ENCODE measurements around the gene VN1R4. TPM values are rescaled to one million over a fixed set of nuclear protein-coding genes. Genes with fewer than 3 reads are reported as not detected.
"Not testable (repeated sequence)": the region's sequence is repeated elsewhere in the genome, so short reads cannot be mapped to it uniquely, and the experiment has no call there.

VN1R4 gene
- not detected for total RNA-seq

DNA sequence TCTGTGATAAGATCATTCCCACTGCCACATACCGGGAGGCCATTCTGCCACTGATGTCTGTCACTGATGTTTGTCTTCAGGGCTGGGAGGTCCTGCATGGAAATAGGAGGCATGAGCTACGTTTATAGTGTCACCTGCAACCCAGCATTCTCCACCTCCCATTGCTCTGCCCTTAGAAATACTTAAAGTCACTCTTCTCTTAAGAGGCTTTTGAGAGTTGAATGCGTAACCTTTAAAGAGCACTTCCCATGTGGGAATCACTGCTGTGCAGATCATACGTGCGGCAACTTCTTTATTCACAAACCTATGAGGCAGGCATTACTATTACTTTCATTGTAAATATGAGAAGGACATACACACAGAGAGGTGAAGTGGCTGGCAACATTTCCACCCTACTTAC, at the start of gene VN1R4:
Gene VN1R4, minus strand, starts transcription at position 101 of the 400 bp plus-strand sequence. Its CDS starts 58 bp downstream, at position 43.
- H3K27ac Mint-ChIP-seq, ATAC-seq, DNase-seq, CTCF ChIA-PET, H3K4me3 Mint-ChIP-seq, H3K4me1 Mint-ChIP-seq, H3K36me3 Mint-ChIP-seq, H3K27me3 Mint-ChIP-seq: not testable (repeated sequence)
- H3K9me3 Mint-ChIP-seq (ENCODE audit: low read depth): peaks cover 31% of the 10 kb centered on the region

GRCh38 chr19:53311897-53312296, 44.4 kb upstream of the VN1R4 start:
- Mint-ChIP-seq H3K27me3 (peaks cover 3% of the 10 kb centered on the region), H3K9me3 (ENCODE audit: low read depth) (peaks cover 21% of the 10 kb centered on the region), H3K36me3 (peaks cover 1% of the 10 kb centered on the region), H3K4me1 (no peaks in the 10 kb centered on the region), H3K4me3 (no peak overlapping the region), H3K27ac (no peak overlapping the region)
- DNase-seq: no peak
- CTCF ChIA-PET: no interaction called here
- ATAC-seq: no peak

DNA sequence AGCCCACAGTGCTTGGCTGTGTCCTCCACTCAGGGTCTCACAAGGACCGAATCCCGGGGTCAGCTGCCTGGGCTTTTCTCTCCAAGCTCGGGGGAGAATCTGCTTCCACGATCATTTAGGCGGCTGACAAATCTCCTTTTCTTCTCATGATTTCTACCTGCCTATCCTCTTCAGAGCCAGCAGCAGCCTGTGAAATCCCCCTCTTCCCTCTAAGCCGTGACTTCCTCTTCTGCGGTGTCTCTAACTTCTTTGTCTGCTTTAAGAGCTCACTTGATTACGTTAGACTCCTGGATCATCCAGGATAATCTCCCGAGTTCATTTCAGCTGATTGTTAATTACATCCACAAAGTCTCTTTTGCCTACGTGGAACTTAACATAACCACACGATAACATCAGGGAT, 43.5 kb upstream of the VN1R4 start:
- Mint-ChIP-seq H3K4me3 (no peak overlapping the region), H3K9me3 (ENCODE audit: low read depth) (peaks cover 21% of the 10 kb centered on the region), H3K36me3 (peaks cover 1% of the 10 kb centered on the region), H3K27ac (no peak overlapping the region), H3K27me3 (peaks cover 3% of the 10 kb centered on the region), H3K4me1 (no peaks in the 10 kb centered on the region)
- CTCF ChIA-PET: no interaction called here
- DNase-seq (no peak), ATAC-seq (no peak)

DNA sequence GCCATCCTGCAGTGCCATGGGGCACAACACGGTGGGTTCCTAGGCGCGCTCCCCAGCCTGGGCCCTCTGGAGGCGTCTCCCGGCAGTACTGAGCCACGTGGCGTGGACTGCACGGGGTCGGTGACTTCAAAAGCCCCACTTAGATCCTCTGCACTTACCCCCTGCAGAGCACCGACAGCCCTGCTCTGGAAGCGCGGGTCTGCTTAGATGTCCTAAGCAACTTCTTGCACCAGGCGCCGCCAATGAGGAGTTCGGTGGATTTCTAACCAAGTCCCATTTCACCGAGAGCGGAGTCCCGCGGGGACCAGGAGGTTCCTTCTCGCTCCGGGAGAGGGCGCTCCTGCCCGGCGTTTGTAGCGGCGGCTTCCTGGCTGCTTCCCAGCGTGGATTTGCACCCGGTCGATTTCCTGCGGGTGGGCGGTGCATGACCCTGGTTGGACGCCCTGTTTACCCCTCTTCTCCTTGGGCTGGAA, 40.9 kb upstream of the VN1R4 start:
- Mint-ChIP-seq H3K36me3 (peaks cover 1% of the 10 kb centered on the region), H3K4me1 (no peaks in the 10 kb centered on the region), H3K9me3 (ENCODE audit: low read depth) (peaks cover 15% of the 10 kb centered on the region), H3K27ac (no peak overlapping the region), H3K4me3 (no peak overlapping the region), H3K27me3 (peaks cover 3% of the 10 kb centered on the region)
- ATAC-seq: no peak
- DNase-seq: no peak
- CTCF ChIA-PET: no interaction called here

DNA sequence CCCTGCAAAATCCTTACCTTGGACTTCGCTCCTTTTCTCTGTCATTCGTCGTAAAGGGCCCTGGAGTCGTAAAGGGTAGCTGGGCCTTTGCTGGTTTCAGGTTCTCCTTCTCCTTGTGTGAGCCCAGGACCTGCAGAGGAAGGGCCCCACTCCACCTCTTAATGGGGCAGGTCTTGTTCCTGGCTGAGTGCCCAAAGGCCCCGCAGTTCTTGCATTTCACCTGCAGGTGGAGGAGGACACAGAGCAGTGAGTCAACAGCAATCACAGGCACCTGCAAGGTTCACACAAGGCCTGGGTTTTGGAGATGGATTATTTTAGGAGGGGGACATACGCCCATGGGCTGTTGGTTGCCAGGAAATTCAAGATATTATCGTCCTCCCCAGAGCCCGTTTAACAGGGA, 33.8 kb upstream of the VN1R4 start:
- H3K4me3 Mint-ChIP-seq; DNase-seq; ATAC-seq; H3K4me1 Mint-ChIP-seq; H3K9me3 Mint-ChIP-seq (ENCODE audit: low read depth); CTCF ChIA-PET; H3K36me3 Mint-ChIP-seq; H3K27me3 Mint-ChIP-seq; H3K27ac Mint-ChIP-seq: not testable (repeated sequence)

DNA sequence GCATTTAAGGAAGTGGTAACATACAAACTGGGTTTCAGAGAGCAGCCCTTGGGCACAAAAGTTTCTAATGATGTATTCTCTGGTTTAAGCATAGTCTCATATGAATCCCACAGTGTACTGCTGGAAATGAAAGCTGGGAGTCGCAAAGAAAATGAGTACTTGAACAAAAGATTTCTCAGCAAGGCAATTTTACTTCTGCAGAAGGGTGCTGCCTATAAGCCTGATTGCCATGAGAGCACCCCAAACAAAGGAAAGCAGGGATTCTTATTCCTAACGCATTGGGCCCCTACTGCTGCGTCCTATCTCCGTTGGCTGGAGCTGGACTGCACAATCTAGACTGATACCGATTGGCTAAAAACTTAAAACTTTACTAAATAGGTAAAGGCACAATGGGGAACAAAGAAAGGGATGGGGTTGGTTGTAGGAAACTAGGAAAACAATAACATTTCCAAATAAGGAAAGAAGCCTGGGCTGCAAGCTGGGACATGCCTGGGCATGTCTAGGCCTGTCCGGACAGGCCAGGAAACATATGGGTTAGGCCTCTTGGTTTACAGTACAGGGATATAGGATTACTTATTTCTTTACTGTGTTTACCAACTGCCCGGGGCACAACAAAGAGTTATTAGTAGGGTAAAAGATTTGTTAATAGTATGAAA, 27.4 kb upstream of the VN1R4 start:
- no peaks in the 10 kb centered on the region for H3K4me1 Mint-ChIP-seq
- ATAC-seq: no peak
- no peak overlapping the region for H3K27ac Mint-ChIP-seq
- H3K4me3 Mint-ChIP-seq: no peak overlapping the region
- H3K36me3 Mint-ChIP-seq: peaks cover 8% of the 10 kb centered on the region
- CTCF ChIA-PET: no interaction called here
- peaks cover 20% of the 10 kb centered on the region for H3K9me3 Mint-ChIP-seq (ENCODE audit: low read depth)
- H3K27me3 Mint-ChIP-seq: no peaks in the 10 kb centered on the region
- DNase-seq: no peak

GRCh38 chr19:53290758-53291549, 23.4 kb upstream of the VN1R4 start:
- ATAC-seq: no peak
- no peak overlapping the region for H3K27ac Mint-ChIP-seq
- H3K4me3 Mint-ChIP-seq: no peak overlapping the region
- H3K27me3 Mint-ChIP-seq: no peaks in the 10 kb centered on the region
- H3K4me1 Mint-ChIP-seq: no peaks in the 10 kb centered on the region
- peaks cover 22% of the 10 kb centered on the region for H3K9me3 Mint-ChIP-seq (ENCODE audit: low read depth)
- H3K36me3 Mint-ChIP-seq: peaks cover 8% of the 10 kb centered on the region
- CTCF ChIA-PET: no interaction called here
- DNase-seq: no peak

- H3K27ac Mint-ChIP-seq: no peak overlapping the region
- H3K4me1 Mint-ChIP-seq: no peaks in the 10 kb centered on the region
- no peaks in the 10 kb centered on the region for H3K27me3 Mint-ChIP-seq
- ATAC-seq (no peak), DNase-seq (no peak)
- H3K4me3 Mint-ChIP-seq: no peak overlapping the region
- H3K36me3 Mint-ChIP-seq: no peaks in the 10 kb centered on the region
- H3K9me3 Mint-ChIP-seq (ENCODE audit: low read depth): peaks cover 8% of the 10 kb centered on the region
- CTCF ChIA-PET: no interaction called here
Observed at GRCh38 chr19:53285087-53285486, 17.6 kb upstream of the VN1R4 start.

DNA sequence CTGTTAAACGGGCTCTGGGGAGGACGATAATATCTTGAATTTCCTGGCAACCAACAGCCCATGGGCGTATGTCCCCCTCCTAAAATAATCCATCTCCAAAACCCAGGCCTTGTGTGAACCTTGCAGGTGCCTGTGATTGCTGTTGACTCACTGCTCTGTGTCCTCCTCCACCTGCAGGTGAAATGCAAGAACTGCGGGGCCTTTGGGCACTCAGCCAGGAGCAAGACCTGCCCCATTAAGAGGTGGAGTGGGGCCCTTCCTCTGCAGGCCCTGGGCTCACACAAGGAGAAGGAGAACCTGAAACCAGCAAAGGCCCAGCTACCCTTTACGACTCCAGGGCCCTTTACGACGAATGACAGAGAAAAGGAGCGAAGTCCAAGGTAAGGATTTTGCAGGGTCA, 14.4 kb upstream of the VN1R4 start:
- H3K9me3 Mint-ChIP-seq (ENCODE audit: low read depth): peaks cover 15% of the 10 kb centered on the region
- not testable (repeated sequence) for H3K4me1 Mint-ChIP-seq, H3K36me3 Mint-ChIP-seq, DNase-seq, H3K27ac Mint-ChIP-seq, ATAC-seq, H3K4me3 Mint-ChIP-seq, H3K27me3 Mint-ChIP-seq
- CTCF ChIA-PET: interaction anchor here (0.6 kb wide), 1 partner anchor 289 kb away, joined by 5 read pairs; no protein-coding TSS in a partner anchor

- DNase-seq (no peak), ATAC-seq (no peak)
- no peaks in the 10 kb centered on the region for H3K4me1 Mint-ChIP-seq
- no peaks in the 10 kb centered on the region for H3K27me3 Mint-ChIP-seq
- H3K36me3 Mint-ChIP-seq: no peaks in the 10 kb centered on the region
- no peak overlapping the region for H3K27ac Mint-ChIP-seq
- CTCF ChIA-PET: no interaction called here
- no peak overlapping the region for H3K4me3 Mint-ChIP-seq
- peaks cover 33% of the 10 kb centered on the region for H3K9me3 Mint-ChIP-seq (ENCODE audit: low read depth)
Observed at GRCh38 chr19:53275480-53275879, 8.0 kb upstream of the VN1R4 start.

DNA sequence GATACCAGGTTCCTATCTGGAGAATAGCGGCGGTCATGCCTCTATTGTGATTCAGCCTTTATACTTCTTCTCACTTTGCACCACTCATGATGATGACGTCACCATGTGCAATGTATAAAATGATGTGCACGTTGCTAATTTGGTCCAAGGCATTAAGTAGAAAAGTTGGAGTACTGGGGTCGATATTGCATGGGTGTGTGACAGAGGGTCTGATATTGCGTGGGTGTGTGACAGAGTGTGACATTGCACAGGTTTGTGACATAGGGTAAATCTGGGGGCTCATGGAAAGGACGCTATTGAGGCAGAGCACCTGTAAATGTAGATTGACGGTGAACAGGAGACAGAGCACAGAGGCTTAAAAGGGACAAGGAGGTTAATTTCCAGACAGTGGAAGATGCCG, 4.5 kb upstream of the VN1R4 start:
- H3K36me3 Mint-ChIP-seq: no peaks in the 10 kb centered on the region
- no peak for ATAC-seq
- H3K4me3 Mint-ChIP-seq: no peak overlapping the region
- no peak for DNase-seq
- H3K27me3 Mint-ChIP-seq: no peaks in the 10 kb centered on the region
- H3K27ac Mint-ChIP-seq: no peak overlapping the region
- H3K9me3 Mint-ChIP-seq (ENCODE audit: low read depth): peaks cover 32% of the 10 kb centered on the region
- CTCF ChIA-PET: no interaction called here
- no peaks in the 10 kb centered on the region for H3K4me1 Mint-ChIP-seq

DNA sequence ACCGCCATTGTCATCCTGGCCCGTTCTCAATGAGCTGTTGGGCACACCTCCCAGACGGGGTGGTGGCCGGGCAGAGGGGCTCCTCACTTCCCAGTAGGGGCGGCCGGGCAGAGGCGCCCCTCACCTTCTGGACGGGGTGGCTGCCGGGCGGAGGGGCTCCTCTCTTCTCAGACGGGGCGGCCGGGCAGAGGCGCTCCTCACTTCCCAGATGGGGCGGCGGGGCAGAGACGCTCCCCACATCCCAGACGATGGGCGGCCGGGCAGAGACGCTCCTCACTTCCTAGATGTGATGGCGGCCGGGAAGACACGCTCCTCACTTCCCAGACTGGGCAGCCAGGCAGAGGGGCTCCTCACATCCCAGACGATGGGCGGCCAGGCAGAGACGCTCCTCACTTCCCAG, 2.3 kb upstream of the VN1R4 start:
- H3K9me3 Mint-ChIP-seq (ENCODE audit: low read depth): peaks cover 37% of the 10 kb centered on the region
- DNase-seq, H3K36me3 Mint-ChIP-seq, H3K27me3 Mint-ChIP-seq, H3K4me1 Mint-ChIP-seq, H3K4me3 Mint-ChIP-seq, H3K27ac Mint-ChIP-seq, ATAC-seq, CTCF ChIA-PET: not testable (repeated sequence)

DNA sequence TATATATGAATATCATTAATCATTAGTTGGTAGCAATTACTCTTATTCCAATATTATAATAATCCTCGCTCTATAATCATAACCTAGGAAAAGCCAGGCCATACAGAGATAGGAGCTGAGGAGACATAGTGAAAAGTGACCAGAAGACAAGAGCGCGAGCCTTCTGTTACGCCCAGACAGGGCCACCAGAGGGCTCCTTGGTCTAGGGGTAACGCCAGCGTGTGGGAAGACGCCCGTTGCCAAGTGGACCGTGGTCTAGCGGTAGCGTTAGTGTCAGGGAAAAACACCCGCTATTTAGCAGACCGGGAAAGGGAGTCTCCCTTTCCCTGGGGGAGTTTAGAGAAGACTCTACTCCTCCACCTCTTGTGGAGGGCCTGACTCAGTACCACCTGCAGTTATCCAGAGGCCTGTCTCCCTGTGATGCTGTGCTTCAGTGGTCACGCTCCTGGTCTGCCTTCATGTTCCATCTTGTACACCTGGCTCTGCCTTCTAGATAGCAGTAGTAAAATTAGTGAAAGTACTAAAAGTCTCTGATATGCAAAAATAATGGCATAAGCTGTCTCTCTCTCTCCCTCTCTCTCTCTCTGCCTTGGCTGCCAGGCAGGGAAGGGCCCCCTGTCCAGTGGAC, 9.7 kb downstream of the VN1R4 start, which contains the start of gene VN1R2:
Gene VN1R2, plus strand, starts transcription at position 578 of the 628 bp plus-strand sequence. CDS start 84 bp downstream, outside the sequence.
- CTCF ChIA-PET, DNase-seq, H3K27ac Mint-ChIP-seq, H3K4me3 Mint-ChIP-seq, ATAC-seq, H3K27me3 Mint-ChIP-seq: not testable (repeated sequence)
- H3K4me1 Mint-ChIP-seq: peaks cover 11% of the 10 kb centered on the region
- peaks cover 24% of the 10 kb centered on the region for H3K9me3 Mint-ChIP-seq (ENCODE audit: low read depth)
- H3K36me3 Mint-ChIP-seq: peaks cover 16% of the 10 kb centered on the region
